ENCODE data around the gene PIAS4.

The PIAS4 gene

DNA sequence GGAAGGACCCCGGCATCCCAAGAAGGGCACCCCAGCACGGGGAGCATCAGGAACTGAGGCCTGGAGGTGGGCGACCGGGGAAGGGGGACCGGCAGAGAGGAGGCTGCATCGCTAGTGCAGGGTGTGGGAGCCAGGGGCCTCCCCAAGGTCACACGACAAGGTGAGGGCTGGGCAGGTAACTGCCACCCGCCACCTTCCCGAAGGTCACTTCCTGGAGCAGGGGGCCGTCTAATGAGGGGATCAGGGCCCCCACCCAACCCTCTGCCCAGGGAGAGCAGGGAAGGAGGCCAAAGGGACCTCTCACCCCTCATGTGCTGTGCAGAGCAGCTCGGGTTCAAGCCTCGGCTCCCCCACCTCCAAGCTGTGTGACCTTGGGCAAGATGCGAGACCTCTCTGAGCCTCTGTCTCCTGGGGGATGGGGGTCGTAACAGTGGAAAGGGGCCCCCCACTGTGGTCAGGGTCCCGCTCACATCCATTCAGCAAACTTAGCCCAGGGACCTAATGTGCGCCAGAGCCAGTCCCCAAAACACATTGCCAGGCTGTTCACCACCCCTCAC, 53.2 kb downstream of the PIAS4 start:
- FAIRE-seq, result no peak

DNA sequence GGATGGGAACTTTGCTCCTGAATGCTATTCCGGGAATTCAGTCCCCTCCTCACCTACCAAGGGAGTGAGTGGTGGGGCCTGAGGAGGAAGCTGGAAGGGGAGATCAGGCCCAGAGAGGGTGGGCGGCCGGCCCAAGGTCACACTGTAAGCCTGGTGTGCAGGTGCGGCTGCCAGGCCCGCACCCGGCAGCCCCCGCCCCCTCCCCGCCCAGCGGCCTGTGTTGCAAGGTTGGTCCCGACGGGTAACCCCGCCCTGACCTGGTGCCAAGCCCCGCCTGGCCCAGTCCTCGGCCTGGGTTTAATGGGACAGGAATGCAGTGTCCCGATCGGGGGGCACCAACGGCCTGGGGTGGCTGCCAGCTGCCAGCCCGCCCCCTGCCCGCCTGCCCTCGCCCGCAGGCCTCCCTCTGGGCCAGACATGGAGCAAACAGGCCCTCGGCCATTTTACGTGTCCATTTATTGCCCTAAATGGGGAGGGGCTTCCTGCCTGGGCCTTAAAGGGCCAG, 53.7 kb downstream of the PIAS4 start:
- no peak for FAIRE-seq

DNA sequence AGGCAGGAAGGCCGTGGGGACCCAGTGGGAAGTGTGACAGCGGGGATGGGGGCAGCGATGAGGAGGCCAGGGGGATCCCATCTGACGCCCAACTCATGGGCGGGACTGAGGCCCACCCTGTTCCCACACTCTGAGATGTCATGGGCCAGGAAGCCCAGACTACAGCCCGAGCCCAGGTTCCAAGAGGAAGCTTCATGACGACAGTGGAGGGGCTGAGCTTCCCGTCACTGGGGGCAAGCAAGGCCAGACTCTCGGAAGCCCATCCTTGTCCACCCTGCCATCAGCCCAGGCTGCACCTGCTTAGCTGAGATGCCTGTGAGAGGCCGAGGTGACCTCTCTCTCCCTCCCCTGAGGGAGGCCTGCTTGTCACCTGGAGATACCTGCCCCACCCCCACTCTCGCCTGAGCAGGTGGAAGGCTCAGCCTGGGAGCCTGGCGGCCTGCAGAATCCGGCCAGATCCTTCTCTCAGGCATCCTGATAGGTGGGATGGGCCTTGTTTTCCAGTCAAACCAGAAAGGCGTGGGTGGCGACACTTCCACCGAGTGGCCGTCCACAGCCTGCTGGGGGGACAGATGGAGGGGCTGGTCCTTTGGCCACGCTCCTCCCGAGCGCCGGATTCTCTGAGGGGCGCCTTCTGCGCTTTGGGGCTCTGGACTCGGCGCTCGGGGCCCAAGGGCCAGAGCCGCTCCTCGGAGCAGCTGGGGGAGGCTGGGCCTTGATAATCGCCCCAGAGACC, 54.3 kb downstream of the PIAS4 start:
- FAIRE-seq, result no peak

DNA sequence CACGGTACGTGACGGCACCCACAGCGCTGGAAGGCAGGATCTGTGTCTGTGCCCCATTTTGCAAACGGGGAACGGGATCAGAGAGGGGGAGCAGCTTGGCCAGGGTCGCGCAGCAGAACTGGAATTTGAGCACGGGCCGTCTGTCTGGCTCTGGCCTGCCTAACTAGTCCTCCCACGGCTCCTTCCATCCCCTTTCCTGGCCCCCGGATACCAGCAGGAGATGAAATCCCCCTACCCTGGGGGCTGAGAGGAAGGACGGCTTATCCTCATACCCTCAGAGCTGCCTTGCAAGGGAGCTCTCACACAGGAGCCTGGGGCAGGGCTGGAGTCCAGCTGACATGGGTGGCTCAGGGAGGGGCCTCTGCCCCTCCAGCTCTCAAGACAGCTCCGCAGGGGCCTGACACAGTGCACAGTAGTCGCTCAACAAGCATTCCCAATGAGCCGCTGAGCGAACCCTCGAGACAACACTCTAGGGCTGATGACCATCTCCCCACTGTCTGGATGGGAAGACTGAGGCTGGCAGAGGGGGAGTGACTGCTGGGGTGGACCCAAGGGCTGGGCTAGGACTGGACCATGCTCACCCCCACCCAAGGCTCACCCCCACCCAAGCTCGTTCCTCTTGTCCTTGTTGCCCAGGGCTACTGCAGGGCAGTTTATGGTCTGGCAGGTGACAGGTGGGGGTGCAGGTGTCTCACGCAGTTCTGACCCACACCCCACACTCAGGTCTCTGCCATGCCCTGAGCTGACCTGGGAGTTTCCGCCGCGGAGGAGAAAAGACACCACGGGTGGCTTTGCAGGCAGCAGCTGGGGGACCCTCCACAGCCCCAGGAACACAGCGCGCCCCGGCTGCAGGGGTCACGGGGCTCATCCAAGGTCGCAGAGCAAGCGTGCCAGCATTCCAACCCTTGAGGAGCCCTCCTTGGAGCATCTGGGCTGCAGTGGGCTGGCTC, 55.2 kb downstream of the PIAS4 start:
- FAIRE-seq, result no peak

DNA sequence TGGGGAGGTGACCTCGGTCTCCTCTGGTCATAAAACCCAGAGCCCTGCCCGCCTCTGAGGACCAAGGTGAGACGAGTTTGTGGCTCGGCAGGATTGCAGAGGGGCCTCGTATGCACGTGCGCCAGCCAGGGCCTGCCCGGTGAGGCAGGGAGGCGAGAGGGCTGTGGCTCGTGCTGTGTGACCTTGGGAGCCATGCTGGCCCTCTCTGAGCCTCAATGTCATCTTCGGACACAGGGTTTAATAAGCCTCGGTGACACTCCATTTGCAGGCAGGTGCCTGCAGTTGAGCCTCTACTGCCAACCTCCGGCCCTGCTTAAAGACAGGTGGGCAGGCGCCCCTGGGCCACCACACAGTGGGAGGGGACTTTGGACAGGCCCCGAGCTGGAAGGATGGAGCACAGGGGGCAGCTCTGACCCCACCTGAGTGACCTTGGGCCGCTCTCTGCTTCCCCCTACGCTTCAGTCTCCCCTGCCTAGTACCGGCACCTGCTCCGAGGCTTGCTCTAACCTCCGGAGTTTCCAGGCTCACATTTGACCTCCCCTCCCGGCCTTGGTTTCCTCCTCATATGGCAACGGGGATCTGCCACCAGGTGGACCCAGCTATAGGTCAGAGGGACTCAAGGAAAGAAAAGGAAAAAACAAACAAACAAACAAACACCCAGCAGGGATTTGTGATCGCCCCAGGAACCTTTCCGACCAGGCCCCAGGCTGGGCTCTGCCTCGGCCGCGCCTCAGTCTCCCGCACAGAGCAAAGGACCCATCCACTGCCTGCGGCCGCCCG, 56.0 kb downstream of the PIAS4 start:
- no peak for FAIRE-seq

DNA sequence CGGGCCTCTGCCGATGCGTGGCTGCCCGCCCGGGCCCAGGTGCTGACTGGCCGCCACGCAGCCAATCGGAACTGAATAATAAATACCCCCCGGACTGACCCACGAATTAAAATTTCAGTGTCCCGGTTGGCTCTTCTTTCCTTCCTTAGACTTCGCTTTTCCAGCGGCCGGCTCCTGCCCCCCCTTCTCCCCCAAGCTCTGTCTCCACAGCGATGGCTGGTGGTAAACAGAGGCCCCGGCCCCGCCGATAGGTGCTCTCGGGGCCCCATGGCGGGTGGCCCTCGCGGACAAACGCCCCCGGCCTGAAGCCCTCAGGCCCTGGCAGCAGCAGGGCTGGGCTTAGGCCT, 56.6 kb downstream of the PIAS4 start:
- FAIRE-seq, result no peak

DNA sequence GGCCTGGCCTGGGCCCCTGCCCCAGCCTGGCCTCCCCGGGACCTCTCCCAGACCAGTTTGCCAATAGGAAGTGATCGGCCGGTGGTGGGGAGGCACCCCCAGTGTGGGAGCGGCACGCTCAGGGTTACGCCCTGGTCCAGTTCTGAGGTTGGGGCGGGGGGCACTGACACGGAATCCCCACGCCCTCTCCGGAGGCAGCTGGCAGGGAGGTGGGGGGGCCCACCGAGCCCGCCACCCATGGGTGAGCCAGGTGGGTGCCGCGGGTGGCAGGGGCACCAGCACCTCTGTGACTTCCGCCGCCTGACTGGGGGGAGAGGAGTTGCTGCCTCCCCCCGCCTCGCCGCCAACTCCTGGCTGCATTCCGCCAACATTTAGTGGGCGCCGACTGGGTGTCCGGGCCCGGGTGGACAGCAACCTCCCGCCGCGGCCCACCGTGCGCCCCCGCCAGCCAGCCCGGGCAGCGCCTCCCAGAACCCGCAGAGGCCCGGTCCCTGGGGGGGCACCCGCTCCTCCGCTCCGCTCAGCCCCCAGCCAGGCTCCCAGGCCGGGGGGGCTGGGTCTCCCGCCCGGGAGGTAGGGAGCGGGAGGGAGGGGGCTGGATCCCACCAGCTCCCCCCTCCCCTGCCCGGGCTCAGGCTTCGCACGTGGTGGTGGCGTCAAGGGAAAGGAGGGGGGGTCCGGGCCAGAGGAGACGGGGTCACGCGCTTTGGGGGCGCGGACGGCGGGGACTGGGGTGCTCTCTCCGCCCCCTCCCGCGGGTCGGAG, 57.1 kb downstream of the PIAS4 start:
- no peak for FAIRE-seq

DNA sequence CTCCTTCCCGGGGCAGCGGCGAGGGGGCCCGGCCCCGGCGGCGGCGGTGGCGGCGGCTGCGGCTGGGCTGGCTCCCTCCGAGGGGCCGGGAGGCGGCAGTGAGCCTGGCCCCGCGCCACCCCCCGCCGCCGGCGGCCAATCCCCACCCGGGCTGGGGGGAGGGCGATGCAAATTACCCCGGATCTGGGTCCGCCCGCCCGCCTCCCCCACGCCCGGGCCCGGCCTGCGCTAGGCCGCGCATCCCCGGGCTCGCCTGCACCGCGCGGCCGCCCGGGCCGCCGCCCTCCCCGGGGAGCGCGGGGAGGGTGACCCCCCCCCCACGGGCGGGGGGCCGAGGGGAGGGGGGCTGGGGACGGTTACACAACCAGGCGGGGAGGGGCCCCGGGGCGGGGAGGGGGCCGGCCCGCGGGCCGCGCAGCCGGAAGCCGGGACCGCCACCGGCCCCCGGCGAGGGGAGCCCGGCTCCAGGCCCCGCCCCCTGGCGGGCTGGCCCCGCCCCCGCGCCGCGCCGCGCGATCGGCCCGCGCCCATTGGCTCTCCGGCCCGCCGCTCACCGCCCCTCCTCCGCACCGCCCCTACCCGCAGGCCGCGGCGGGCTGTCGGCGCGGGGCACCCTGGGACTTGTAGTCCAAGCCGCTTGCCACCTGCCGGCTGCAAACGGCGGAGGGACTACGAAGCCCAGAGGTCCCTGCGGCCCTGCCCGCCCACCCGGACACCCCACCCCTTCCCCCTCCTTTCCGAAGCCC, 58.1 kb downstream of the PIAS4 start:
- no peak for FAIRE-seq

DNA sequence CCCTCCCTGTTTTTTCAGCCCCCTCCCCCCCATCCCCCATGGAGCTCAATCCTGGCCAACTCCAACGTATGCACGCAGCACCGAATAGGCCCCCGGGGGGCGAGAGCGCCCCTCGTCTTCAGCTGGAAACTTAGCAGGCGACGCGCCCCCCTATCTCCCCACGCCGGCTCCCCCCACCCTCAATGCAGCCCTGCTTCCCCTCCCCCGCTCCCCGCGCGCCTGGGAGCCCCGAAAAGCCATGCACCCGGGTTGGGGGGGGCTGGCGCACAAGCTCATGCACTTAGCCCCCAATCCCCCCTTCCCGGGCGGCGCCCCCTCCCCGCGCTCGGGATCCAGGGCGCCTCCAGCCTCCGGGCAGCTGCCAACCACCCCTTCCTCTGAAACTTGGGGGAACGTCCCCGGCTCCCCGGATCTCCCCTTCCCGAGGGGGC, 58.7 kb downstream of the PIAS4 start:
- no peak for FAIRE-seq

DNA sequence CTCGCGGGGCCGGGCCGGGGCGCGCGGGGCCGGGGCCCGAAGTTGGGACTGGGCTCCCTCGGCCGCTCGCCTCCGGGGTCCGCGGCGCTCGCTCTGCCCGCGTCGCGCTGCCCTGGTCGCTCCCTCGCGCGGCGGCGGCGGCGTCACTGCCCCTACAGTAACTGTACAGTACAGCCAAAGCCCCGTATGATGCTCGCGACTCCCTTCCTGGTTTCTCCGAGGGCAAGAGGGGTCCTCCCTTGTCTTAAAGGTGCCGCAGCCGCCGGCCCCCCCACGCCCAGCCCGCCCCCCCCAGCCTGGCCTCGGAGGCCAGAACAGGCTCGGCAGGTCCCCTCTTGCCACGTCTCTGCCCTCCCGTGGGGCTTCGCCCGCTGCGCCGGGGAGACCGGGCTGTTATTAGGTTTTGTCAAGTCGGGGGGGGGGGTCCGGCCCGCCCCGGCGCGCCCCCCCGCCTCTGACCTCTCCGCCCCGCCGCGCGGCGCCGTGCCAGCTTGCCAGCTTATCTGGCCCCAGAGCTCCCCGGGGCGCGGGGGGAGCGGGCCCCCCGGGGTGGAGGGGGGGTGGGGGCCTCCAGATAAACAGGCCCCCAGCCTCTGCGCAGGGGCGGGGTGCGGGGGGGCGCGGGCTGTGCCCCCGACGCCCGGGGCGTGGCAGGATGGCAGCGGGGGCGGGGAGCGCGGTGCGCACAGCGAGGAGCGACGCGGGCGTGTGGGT, 59.3 kb downstream of the PIAS4 start, which contains the start of gene ZBTB7A:
TSS of gene ZBTB7A (minus strand) at position 218 of the 714 bp plus-strand sequence. CDS start 11,667 bp downstream, outside the sequence.
- no peak for FAIRE-seq

DNA sequence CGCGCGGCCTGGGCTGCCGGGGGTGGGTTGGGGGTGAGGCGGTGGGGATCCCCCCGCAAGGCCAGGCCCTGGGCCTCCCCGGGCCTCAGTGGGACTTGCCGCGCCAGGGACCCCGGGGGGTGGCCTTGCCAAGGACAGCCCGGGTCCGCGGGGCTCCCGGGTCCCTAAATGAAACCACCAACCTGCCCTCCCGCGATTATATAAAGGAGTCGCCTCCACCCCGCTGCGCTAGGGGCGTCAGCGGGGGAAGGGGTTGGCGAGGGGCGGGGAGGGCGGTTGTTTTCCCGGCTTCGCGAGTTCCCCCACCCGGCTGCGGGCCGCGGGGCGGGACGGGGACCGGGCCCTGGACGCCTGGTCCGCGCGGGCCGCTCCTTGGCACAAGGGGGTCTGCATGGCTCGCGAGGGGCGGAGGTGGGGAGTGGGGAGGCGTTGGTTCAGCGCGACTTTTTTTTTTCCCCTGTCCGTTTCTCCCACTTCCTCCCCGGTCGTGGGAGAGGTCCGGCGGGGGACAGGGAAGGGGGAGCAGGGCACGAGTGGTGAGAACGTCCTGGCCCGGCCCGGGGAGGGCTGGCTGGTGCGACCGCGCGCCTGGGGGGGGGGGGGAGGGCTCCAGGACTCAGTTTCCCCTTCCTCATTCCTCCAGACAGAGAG, 60.0 kb downstream of the PIAS4 start:
- no peak for FAIRE-seq

DNA sequence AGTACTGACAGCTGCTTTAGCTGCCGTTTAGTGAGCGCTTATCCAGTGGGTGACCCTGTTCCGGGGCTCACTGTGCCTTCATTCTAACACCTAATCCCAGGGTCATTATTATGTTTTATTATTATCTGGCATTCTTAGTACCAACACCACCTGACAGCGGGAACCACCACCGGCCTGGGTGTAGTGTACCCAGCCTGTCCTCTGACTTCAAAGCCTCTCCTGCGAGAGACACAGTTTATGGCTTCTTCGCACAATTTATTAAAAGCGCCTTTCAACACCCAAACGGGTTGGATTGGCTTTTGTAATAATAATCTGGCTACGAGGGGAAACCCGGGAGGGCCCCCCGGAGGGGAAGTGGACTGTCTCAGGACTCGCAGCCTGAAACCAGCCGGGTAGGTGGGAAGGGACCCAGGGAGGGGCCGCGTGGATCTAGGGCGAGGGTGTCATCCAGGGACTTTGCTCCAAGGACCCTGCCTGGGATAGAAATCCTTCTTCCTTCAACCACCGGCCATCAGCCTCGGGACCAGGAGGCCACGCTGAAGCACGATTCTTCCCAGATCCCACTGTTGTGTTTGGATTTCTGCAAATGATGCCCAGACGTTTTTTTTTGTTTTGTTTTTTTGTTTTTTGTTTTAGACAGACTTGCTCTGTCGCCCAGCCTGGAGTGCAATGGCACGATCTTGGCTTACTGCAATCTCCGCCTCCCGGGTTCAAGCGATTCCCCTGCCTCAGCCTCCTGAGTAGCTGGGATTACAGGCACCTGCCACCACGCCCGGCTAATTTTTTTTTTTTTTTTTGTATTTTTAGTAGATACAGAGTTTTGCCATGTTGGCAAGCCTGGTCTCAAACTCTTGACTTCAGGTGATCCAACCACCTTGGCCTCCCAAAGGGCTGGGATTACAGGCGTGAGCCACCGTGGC, 60.8 kb downstream of the PIAS4 start:
- no peak for FAIRE-seq

DNA sequence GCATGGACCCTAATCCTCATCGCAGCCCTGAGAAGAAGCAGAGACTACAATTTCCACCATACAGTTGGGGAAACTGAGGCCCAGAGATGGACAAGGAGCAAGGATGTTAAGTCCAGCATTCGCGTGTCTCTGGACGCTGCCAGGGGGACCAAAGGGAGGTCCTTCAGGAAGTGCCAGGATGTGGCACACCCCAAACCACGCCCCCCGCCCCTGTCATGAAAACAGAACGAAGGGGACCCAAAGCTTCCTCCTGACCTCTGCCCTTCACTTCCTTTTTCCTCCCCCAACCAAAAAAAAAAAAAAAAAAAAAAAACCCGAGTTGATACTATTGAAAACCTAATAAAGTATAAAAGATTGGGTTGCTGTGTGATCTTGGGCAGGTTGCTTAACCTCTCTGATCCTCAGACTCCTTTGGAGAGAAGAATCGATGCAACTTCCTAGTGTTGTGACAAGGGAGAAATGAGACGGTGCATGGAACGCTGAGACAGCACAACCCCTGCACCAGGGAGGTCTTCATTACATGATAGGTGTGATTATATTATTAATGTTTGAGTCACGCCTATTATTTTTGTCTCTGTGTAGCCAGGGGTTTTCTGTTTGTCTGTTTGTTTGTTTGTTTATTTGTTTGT, 61.9 kb downstream of the PIAS4 start:
- no peak for FAIRE-seq

DNA sequence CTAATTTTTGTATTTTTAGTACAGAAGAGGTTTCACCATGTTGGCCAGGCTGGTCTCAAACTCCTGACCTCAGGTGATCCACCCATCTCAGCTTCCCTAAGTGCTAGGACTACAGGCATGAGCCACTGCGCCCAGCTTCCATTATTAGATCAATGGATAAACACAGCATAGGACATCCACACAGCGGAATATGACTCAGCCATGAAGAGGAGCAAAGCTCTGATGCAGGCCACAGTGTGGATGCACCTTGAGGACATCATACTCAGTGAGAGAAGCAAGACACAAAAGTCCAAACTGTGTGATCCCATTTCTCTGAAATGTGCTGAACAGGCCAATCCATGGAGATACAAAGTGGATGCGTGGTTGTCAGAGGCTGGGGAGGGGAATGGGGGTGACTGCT, 64.1 kb downstream of the PIAS4 start:
- FAIRE-seq, result no peak

DNA sequence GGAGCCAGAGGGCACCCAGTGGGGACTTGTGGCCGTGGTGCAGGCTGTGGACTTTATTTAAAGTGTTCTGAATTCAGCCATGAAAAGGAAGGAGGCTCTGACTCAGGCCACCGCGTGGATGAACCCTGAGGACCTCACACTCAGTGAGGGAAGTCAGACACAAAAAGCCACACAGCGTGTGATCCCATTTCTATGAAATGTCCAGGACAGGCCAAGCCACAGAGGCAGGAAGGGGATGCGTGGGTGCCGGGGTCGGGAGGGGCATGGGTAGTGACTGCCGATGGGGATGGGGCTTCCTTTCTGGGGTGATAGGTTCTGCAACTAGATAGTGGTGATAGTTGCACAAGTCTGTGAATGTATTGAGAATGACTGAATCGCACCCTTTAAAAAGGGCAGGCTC, 67.8 kb downstream of the PIAS4 start:
- no peak for FAIRE-seq

DNA sequence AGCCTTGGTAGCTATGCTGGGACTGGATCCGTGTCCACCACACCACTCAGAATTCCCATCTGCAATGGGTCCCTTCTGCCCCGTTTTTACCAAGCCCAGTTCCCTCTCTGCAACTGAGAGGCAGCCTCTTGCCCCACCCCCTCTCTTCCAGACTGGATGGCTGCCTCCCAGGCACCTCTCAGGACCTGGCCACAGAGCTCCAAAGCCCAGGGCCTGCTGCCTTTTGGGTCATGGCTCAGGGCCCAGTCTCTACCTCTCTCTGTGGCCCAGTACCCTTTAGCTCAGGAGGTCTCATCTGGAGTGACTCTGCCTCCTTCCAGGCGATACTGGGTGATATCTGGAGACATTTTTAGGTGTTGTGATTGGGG, 69.5 kb downstream of the PIAS4 start:
- FAIRE-seq, result no peak

DNA sequence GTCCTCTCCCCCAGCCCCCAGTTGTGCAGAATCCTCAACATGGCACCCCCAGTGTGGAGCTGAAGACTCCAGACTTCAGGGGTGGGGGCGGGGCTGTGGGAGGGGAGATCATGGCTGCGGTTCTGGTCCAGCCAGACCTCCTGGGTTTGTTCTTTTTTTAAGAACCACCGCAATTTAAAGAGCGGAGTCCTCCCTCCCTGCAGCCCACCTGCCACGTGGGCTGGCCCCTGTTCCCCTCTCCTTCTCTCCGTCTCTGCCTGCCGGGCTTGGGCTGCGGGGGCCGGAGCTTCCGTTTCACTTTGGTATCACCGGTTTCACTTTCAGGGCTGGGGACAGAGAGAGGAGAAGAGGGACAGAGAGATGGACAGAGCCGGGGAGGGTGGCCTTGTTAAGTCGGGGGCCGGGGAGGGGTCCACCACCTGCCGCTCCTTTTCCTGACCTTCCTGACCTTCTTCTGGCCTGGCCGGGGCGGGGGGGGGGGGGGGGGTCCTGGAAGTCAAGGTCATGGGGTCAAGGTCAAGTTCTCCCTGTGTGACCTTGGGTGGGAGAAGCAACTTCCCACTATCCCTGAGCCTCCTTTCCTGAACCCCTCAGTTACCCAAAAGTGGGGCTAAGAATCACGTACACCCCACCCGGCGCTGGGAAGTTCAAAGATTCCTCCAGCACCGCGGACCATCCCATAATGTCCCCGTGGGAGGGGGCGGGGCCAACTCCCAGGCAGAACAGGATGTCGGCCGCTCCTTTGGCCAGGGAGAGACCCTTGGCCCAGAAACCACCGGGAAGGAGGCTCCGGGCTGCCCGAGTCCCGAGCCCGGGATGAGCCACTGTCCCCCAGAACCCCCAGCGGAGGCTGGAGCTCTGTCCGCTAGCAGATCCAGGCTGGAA, 70.5 kb downstream of the PIAS4 start:
- no peak for FAIRE-seq
